HUDEP-2 (cell line): ENCODE results near the gene INPP5A.

Experiments used
- DNase-seq, 76 experiments: peaks; one replicate each; lab custom pipeline; 2025; ENCODE audit not compliant: unreplicated experiment in 76 of 76; lab: John Stamatoyannopoulos, UW

The INPP5A gene

GRCh38 chr10:132608511-132609195 lies 71.1 kb downstream of the INPP5A start:
- no peak for DNase-seq

GRCh38 chr10:132609211-132609610 lies 71.6 kb downstream of the INPP5A start:
- no peak for DNase-seq

- no peak for DNase-seq
Measured at GRCh38 chr10:132610071-132610701, 72.6 kb downstream of the INPP5A start.

GRCh38 chr10:132611026-132611910 lies 73.7 kb downstream of the INPP5A start:
- DNase-seq = no peak

GRCh38 chr10:132611986-132612385 lies 74.4 kb downstream of the INPP5A start:
- DNase-seq = no peak

- no peak for DNase-seq
Measured at GRCh38 chr10:132612571-132613504, 75.3 kb downstream of the INPP5A start.

- no peak for DNase-seq
Measured at GRCh38 chr10:132613566-132614348, 76.2 kb downstream of the INPP5A start.

GRCh38 chr10:132614431-132615340 lies 77.1 kb downstream of the INPP5A start:
- no peak for DNase-seq

GRCh38 chr10:132615341-132616169 lies 78.0 kb downstream of the INPP5A start:
- no peak for DNase-seq

- DNase-seq = no peak
Measured at GRCh38 chr10:132616170-132616995, 78.8 kb downstream of the INPP5A start.

GRCh38 chr10:132616996-132617736 lies 79.6 kb downstream of the INPP5A start:
- DNase-seq = no peak

- DNase-seq = no peak
Measured at GRCh38 chr10:132617737-132618052, 80.1 kb downstream of the INPP5A start.

- DNase-seq = no peak
Measured at GRCh38 chr10:132618158-132618919, 80.8 kb downstream of the INPP5A start.

GRCh38 chr10:132619927-132620326 lies 82.3 kb downstream of the INPP5A start:
- DNase-seq = no peak

- DNase-seq = no peak
Measured at GRCh38 chr10:132624061-132624846, 86.7 kb downstream of the INPP5A start.
